ENCODE measurements around the gene ARHGEF16.

- TF ChIP-seq POLR2A (IDR thresholded peaks at IDR 0.05; ENCODE audit: low read length) (no peak), GATA1 (IDR thresholded peaks at IDR 0.05; ENCODE audit: low read depth, low read length) (no peak)
These were observed 23.7 kb downstream of the ARHGEF16 start for GRCh38 chr1:3478187-3478586.
